H9 (cell line): ENCODE measurements around the gene UBFD1. TPM values are rescaled to one million over a fixed set of nuclear protein-coding genes. Genes with fewer than 3 reads are reported as not detected.

ENCODE experiments used
- DNase-seq: peaks from one replicate; pipeline ENCODE4 v3.0.0-alpha.2; 2017
- H2AFZ ChIP-seq: one replicate; pipeline ENCODE4 v1.6.1; 2013; ENCODE audit warnings: mild to moderate bottlenecking, low read length, control low read depth, moderate library complexity
- H2AK5ac ChIP-seq: 2 replicates; pipeline ENCODE4 v1.6.1; 2013; ENCODE audit warnings: low read length, control low read depth, mixed read lengths; ENCODE audit not compliant: insufficient read length
- H2BK120ac ChIP-seq: one replicate; pipeline ENCODE4 v1.6.1; 2013; ENCODE audit warnings: low read depth, mild to moderate bottlenecking, low read length, control low read depth, inconsistent platforms; ENCODE audit not compliant: poor library complexity, severe bottlenecking
- H2BK12ac ChIP-seq: 2 replicates; pipeline ENCODE4 v1.6.1; 2013; ENCODE audit warnings: low read length, control low read depth, mixed read lengths, low read depth; ENCODE audit not compliant: insufficient read length
- H2BK15ac ChIP-seq: 2 replicates; pipeline ENCODE4 v1.6.1; 2013; ENCODE audit warnings: low read depth, low read length, control low read depth
- H2BK20ac ChIP-seq: one replicate; pipeline ENCODE4 v1.6.1; 2013; ENCODE audit warnings: low read depth, mild to moderate bottlenecking, low read length, control low read depth, inconsistent platforms; ENCODE audit not compliant: poor library complexity, severe bottlenecking
- H2BK5ac ChIP-seq: 2 replicates; pipeline ENCODE4 v1.6.1; 2013; ENCODE audit warnings: low read length, control low read depth, mixed read lengths; ENCODE audit not compliant: insufficient read length
- H3K14ac ChIP-seq: 2 replicates; pipeline ENCODE4 v1.6.1; 2013; ENCODE audit warnings: low read length, control low read depth; ENCODE audit not compliant: insufficient read depth
- H3K18ac ChIP-seq: 2 replicates; pipeline ENCODE4 v1.6.1; 2013; ENCODE audit warnings: low read depth, mild to moderate bottlenecking, mixed read lengths, low read length, control low read depth; ENCODE audit not compliant: insufficient read length
- H3K23ac ChIP-seq: 2 replicates; pipeline ENCODE4 v1.6.1; 2013; ENCODE audit warnings: low read length, control low read depth, mixed read lengths, low read depth; ENCODE audit not compliant: insufficient read length
- H3K23me2 ChIP-seq: 2 replicates; pipeline ENCODE4 v1.6.1; 2013; ENCODE audit warnings: low read depth, mild to moderate bottlenecking, mixed read lengths, low read length, control low read depth; ENCODE audit not compliant: insufficient read length, poor library complexity, severe bottlenecking
- H3K27ac ChIP-seq: 2 replicates; pipeline ENCODE4 v1.5.1; 2013; ENCODE audit warnings: low read length, control low read depth, mixed read lengths, low read depth; ENCODE audit not compliant: insufficient read length
- H3K27me3 ChIP-seq: 2 replicates; pipeline ENCODE4 v1.6.1; 2013; ENCODE audit warnings: low read length, control low read depth, inconsistent platforms; ENCODE audit not compliant: insufficient read depth
- H3K4ac ChIP-seq: 2 replicates; pipeline ENCODE4 v1.6.1; 2013; ENCODE audit warnings: low read depth, mild to moderate bottlenecking, control low read depth, inconsistent platforms, low read length, moderate library complexity
- H3K4me1 ChIP-seq: 2 replicates; pipeline ENCODE4 v1.6.1; 2013; ENCODE audit warnings: low read length, control low read depth, inconsistent platforms; ENCODE audit not compliant: insufficient read depth
- H3K4me2 ChIP-seq: 2 replicates; pipeline ENCODE4 v1.6.1; 2013; ENCODE audit warnings: low read length, control low read depth, mixed read lengths; ENCODE audit not compliant: insufficient read length, insufficient read depth
- H3K56ac ChIP-seq: 2 replicates; pipeline ENCODE4 v1.6.1; 2013; ENCODE audit warnings: low read depth, mild to moderate bottlenecking, mixed read lengths, low read length, control low read depth; ENCODE audit not compliant: insufficient read length
- H3K79me1 ChIP-seq: 2 replicates; pipeline ENCODE4 v1.6.1; 2013; ENCODE audit warnings: low read depth, mild to moderate bottlenecking, moderate library complexity, low read length, control low read depth, inconsistent platforms; ENCODE audit not compliant: insufficient read depth, poor library complexity, severe bottlenecking
- H3K79me2 ChIP-seq: 2 replicates; pipeline ENCODE4 v1.6.1; 2013; ENCODE audit warnings: low read length, control low read depth, inconsistent platforms; ENCODE audit not compliant: insufficient read depth
- H3K9ac ChIP-seq: 2 replicates; pipeline ENCODE4 v1.6.1; 2013; ENCODE audit warnings: low read length, control low read depth, mixed read lengths; ENCODE audit not compliant: insufficient read length; ENCODE audit errors: extremely low read depth
- H3K9me3 ChIP-seq: one replicate; pipeline ENCODE4 v1.6.1; 2013; ENCODE audit warnings: low read depth, low read length, inconsistent platforms; ENCODE audit not compliant: control insufficient read depth
- H3T11ph ChIP-seq: one replicate; pipeline ENCODE4 v1.6.1; 2013; ENCODE audit warnings: mild to moderate bottlenecking, low read length, control low read depth, inconsistent platforms
- H4K20me1 ChIP-seq: one replicate; pipeline ENCODE4 v1.6.1; 2013; ENCODE audit not compliant: control insufficient read depth, insufficient read length, insufficient read depth
- H4K5ac ChIP-seq: 2 replicates; pipeline ENCODE4 v1.6.1; 2013; ENCODE audit warnings: low read depth, mild to moderate bottlenecking, mixed read lengths, low read length, control low read depth; ENCODE audit not compliant: insufficient read length
- H4K8ac ChIP-seq: replicated peaks from 2 replicates; pipeline ENCODE4 v1.6.1; 2013; ENCODE audit warnings: low read length, control low read depth, mixed read lengths, low read depth; ENCODE audit not compliant: insufficient read length
- H4K91ac ChIP-seq: 2 replicates; pipeline ENCODE4 v1.6.1; 2013; ENCODE audit warnings: low read depth, mild to moderate bottlenecking, moderate library complexity, mixed read lengths, low read length, control low read depth; ENCODE audit not compliant: insufficient read length
- H3K27ac Mint-ChIP-seq, 3 experiments: 2 replicates in 2 of 3; 3 replicates in 1 of 3; pipeline ENCODE4 v1.8.0; 2020 to 2021; ENCODE audit warnings: mixed read lengths in 3 of 3, mild to moderate bottlenecking in 1 of 3, moderate library complexity in 1 of 3
- H3K27me3 Mint-ChIP-seq: 2 replicates; pipeline ENCODE4 v1.8.0; 2021; ENCODE audit warnings: low read depth, mild to moderate bottlenecking, moderate library complexity, mixed read lengths
- H3K36me3 Mint-ChIP-seq, 3 experiments: 2 replicates in 2 of 3; 3 replicates in 1 of 3; pipeline ENCODE4 v1.8.0; 2020 to 2021; ENCODE audit warnings: low read depth in 3 of 3, mixed read lengths in 3 of 3; ENCODE audit not compliant: insufficient read depth in 1 of 3
- H3K4me1 Mint-ChIP-seq, 2 experiments: 2 replicates each; pipeline ENCODE4 v1.8.0; 2020; ENCODE audit warnings: mixed read lengths in 2 of 2
- H3K4me3 Mint-ChIP-seq, 2 experiments: 2 replicates in 1 of 2; 3 replicates in 1 of 2; pipeline ENCODE4 v1.8.0; 2020 to 2021; ENCODE audit warnings: mild to moderate bottlenecking in 2 of 2, mixed read lengths in 2 of 2, moderate library complexity in 1 of 2
- H3K9me3 Mint-ChIP-seq, 2 experiments: 2 replicates in 1 of 2; 3 replicates in 1 of 2; pipeline ENCODE4 v1.8.0; 2020; ENCODE audit warnings: mild to moderate bottlenecking in 2 of 2, mixed read lengths in 2 of 2, moderate library complexity in 1 of 2
- CTCF ChIP-seq: fragments of 200-600 bp; sonication (generic); conservative IDR thresholded peaks from 3 replicates; pipeline ENCODE4 v1.8.0; 2021; ENCODE audit warnings: antibody characterized with exemption, mild to moderate bottlenecking
- WGBS: extraction: QIAGEN DNeasy Blood & Tissue Kit; methylation state at CpG from one replicate; pipeline ENCODE4 v1.1.7; 2013; ENCODE audit warnings: missing lambda C conversion rate, low lambda C conversion rate, mixed read lengths; ENCODE audit not compliant: insufficient read length; ENCODE audit errors: extremely low coverage; 5-methylcytosine and 5-hydroxymethylcytosine counted together
- total RNA-seq: library from RNA; stranded (reverse); gene quantifications from 2 replicates; pipeline ENCODE4 v1.2.1, GENCODE V29; 2021

Gene UBFD1
- total RNA-seq, 1 experiment from 2014 or later: 107 TPM

GRCh38 chr16:23523876-23524385, 33.6 kb upstream of the UBFD1 start:
- H3K36me3 Mint-ChIP-seq: peaks cover 39 to 82% (median 76%) of the 10 kb centered on the region in 3 experiments
- no CpG with 5 or more reads among the region's 7 CpGs for WGBS
- no peak overlapping the region for H3K27ac Mint-ChIP-seq

More at GRCh38 chr16:23523876-23524385, 33.6 kb upstream of the UBFD1 start:
- Histone ChIP-seq H4K91ac (no peak overlapping the region), H2BK15ac (no peak overlapping the region), H3K18ac (no peak overlapping the region), H3K4me1 (no peaks in the 10 kb centered on the region), H2BK20ac (no peak overlapping the region), H2BK12ac (no peak overlapping the region), H3K14ac (no peak overlapping the region), H3K56ac (no peak overlapping the region), H3K27ac (no peak overlapping the region), H4K5ac (no peak overlapping the region), H3T11ph (no peak overlapping the region), H3K9me3 (no peaks in the 10 kb centered on the region), H2BK5ac (no peak overlapping the region), H4K20me1 (no peaks in the 10 kb centered on the region), H2AFZ (no peak overlapping the region), H2BK120ac (no peak overlapping the region), H3K79me1 (no peaks in the 10 kb centered on the region), H3K9ac (no peak overlapping the region), H3K27me3 (no peaks in the 10 kb centered on the region), H3K79me2 (no peaks in the 10 kb centered on the region), H4K8ac (no peak overlapping the region), H3K4me2 (no peak overlapping the region), H2AK5ac (no peak overlapping the region), H3K23ac (no peak overlapping the region), H3K4ac (no peak overlapping the region), H3K23me2 (no peaks in the 10 kb centered on the region)
- H3K9me3 Mint-ChIP-seq: no peaks in the 10 kb centered on the region
- no peak overlapping the region for H3K4me3 Mint-ChIP-seq
- no peak for DNase-seq
- H3K4me1 Mint-ChIP-seq: no peaks in the 10 kb centered on the region
- TF ChIP-seq CTCF: no peak
- no peaks in the 10 kb centered on the region for H3K27me3 Mint-ChIP-seq
